OCI-LY7 (cell line): Measurements from ENCODE around the gene SPOCK1. TPM values are rescaled to one million over a fixed set of nuclear protein-coding genes. Genes with fewer than 3 reads are reported as not detected.

Source experiments
- BruUV-seq: library from RNA; stranded (reverse); fragments of 400-500 nt; replicated peaks from 2 replicates; lab custom pipeline; 2021; lab: Mats Ljungman, UMichigan
- CTCF ChIA-PET: fragments of 300-600 bp; sonication (Branson Sonifier 250); formaldehyde crosslinking; loops from one replicate; lab custom pipeline; 2022; ENCODE audit warnings: antibody characterized with exemption; ENCODE audit not compliant: unreplicated experiment; lab: Charles Lee
- POLR2A ChIA-PET: fragments of 300-600 bp; sonication (Branson Sonifier 250); formaldehyde crosslinking; loops from one replicate; lab custom pipeline; 2022; ENCODE audit warnings: antibody characterized with exemption; lab: Charles Lee
- DNase-seq: peaks from one replicate; pipeline ENCODE4 v3.0.0-alpha.2; 2015; ENCODE audit warnings: low spot score
- H2AFZ ChIP-seq: fragments of 200-600 bp; sonication (generic), shearing (Covaris generic); 2 replicates; pipeline ENCODE4 v1.6.1; 2014; ENCODE audit warnings: mild to moderate bottlenecking, antibody characterized with exemption, low read length, moderate library complexity
- H3K27ac ChIP-seq: fragments of 200-600 bp; sonication (generic); 2 replicates; pipeline ENCODE4 v1.5.1; 2014; ENCODE audit warnings: mixed run types, low read depth, mild to moderate bottlenecking, moderate library complexity, low read length, inconsistent platforms; ENCODE audit not compliant: poor library complexity, severe bottlenecking
- H3K36me3 ChIP-seq: fragments of 200-600 bp; sonication (generic); 2 replicates; pipeline ENCODE4 v1.6.1; 2014; ENCODE audit warnings: mild to moderate bottlenecking, antibody characterized with exemption, low read length, moderate library complexity, mixed read lengths; ENCODE audit not compliant: insufficient read depth
- H3K4me1 ChIP-seq: fragments of 200-600 bp; sonication (generic); 2 replicates; pipeline ENCODE4 v1.5.1; 2014; ENCODE audit warnings: mild to moderate bottlenecking, low read length; ENCODE audit not compliant: insufficient read depth, poor library complexity, severe bottlenecking
- H3K4me2 ChIP-seq: fragments of 200-600 bp; sonication (generic); 2 replicates; pipeline ENCODE4 v1.6.1; 2014; ENCODE audit warnings: mild to moderate bottlenecking, low read length
- H3K4me3 ChIP-seq: fragments of 200-600 bp; sonication (generic); 2 replicates; pipeline ENCODE4 v1.5.1; 2014; ENCODE audit warnings: mild to moderate bottlenecking, low read depth, low read length; ENCODE audit not compliant: poor library complexity, severe bottlenecking
- H3K79me2 ChIP-seq: fragments of 200-600 bp; sonication (generic); 2 replicates; pipeline ENCODE4 v1.6.1; 2016; ENCODE audit warnings: low read depth, mild to moderate bottlenecking, low read length, moderate library complexity, mixed read lengths; ENCODE audit not compliant: insufficient read depth
- H3K9me2 ChIP-seq: fragments of 200-600 bp; sonication (generic); 2 replicates; pipeline ENCODE4 v1.6.1; 2016; ENCODE audit warnings: mild to moderate bottlenecking, low read length, mixed read lengths; ENCODE audit not compliant: insufficient read depth
- H3K9me3 ChIP-seq: fragments of 200-600 bp; sonication (generic); 2 replicates; pipeline ENCODE4 v1.6.1; 2014; ENCODE audit warnings: mild to moderate bottlenecking, mixed run types, low read length, mixed read lengths
- H4K20me1 ChIP-seq: fragments of 200-600 bp; sonication (generic); 2 replicates; pipeline ENCODE4 v1.6.1; 2014; ENCODE audit warnings: mild to moderate bottlenecking, antibody characterized with exemption, low read length, moderate library complexity, mixed read lengths; ENCODE audit not compliant: insufficient read depth
- EZH2phosphoT487 ChIP-seq: fragments of 200-600 bp; sonication (generic); IDR thresholded peaks from 2 replicates; pipeline ENCODE4 v1.6.1; 2018; ENCODE audit warnings: low read depth, borderline replicate concordance, mild to moderate bottlenecking, mixed run types, antibody characterized with exemption, low read length, moderate library complexity, mixed read lengths
- intact Hi-C: fragments of 100-400 bp; cut with micrococcal nuclease; formaldehyde crosslinking; loops from one replicate; pipeline ENCODE4 v1.10.0; 2022; ENCODE audit not compliant: unreplicated experiment
- total RNA-seq, 2 experiments: library from RNA; depleted of rRNA in 1 of 2; stranded (reverse); fragments of >200 nt in 1 of 2; shearing (Covaris generic) in 1 of 2; gene quantifications; 2 replicates each; pipeline ENCODE4 v1.2.3, GENCODE V29; 2014 to 2022
- TF ChIP-seq, protein P1 (sequence below): fragments of 200-600 bp; sonication (generic); conservative IDR thresholded peaks from 2 replicates; pipeline ENCODE4 v1.5.1; 2014; ENCODE audit warnings: mild to moderate bottlenecking, antibody characterized with exemption, low read length, moderate library complexity, mixed read lengths

SPOCK1 gene
- total RNA-seq, 2 experiments from 2014 or later, result 0.29 to 1.5 TPM

DNA sequence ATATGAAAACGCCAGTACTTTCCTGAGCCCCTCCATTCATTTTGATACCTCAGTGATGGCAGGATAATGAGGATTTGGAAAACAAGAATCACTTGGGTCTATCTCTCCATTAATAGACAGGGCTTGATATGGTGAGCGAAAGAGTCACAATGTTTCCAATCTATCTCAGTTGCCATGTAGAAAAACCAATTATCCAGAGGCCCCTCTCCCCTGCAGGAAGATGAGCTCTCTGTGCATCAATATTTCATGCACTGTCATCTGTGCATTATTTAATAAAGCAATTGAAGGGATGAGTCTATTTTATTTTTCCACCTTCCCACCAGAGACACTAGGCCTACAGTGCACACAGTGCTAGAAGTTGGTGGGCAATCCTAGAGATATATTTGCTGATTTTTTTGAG lies 326.9 kb downstream of the SPOCK1 start:
- no peaks in the 10 kb centered on the region for H3K9me3 ChIP-seq
- H3K4me1 ChIP-seq, result no peaks in the 10 kb centered on the region
- no peak overlapping the region for H3K4me2 ChIP-seq
- no TSS peak for BruUV-seq
- DNase-seq, result no peak
- no peak overlapping the region for H3K4me3 ChIP-seq
- no peaks in the 10 kb centered on the region for H4K20me1 ChIP-seq
- ChIA-PET POLR2A (interaction anchor here (1.1 kb wide), 1 partner anchor 22 kb away, joined by 3 read pairs; no protein-coding TSS in a partner anchor), CTCF (no interaction called here)
- no peaks in the 10 kb centered on the region for H3K36me3 ChIP-seq
- TF ChIP-seq EZH2phosphoT487, result no peak
- TF ChIP-seq, protein P1, sequence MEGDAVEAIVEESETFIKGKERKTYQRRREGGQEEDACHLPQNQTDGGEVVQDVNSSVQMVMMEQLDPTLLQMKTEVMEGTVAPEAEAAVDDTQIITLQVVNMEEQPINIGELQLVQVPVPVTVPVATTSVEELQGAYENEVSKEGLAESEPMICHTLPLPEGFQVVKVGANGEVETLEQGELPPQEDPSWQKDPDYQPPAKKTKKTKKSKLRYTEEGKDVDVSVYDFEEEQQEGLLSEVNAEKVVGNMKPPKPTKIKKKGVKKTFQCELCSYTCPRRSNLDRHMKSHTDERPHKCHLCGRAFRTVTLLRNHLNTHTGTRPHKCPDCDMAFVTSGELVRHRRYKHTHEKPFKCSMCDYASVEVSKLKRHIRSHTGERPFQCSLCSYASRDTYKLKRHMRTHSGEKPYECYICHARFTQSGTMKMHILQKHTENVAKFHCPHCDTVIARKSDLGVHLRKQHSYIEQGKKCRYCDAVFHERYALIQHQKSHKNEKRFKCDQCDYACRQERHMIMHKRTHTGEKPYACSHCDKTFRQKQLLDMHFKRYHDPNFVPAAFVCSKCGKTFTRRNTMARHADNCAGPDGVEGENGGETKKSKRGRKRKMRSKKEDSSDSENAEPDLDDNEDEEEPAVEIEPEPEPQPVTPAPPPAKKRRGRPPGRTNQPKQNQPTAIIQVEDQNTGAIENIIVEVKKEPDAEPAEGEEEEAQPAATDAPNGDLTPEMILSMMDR, result no peak
- intact Hi-C loops, result no loop called here
- H3K9me2 ChIP-seq, result no peaks in the 10 kb centered on the region
- H3K79me2 ChIP-seq, result no peaks in the 10 kb centered on the region
- H3K27ac ChIP-seq, result no peak overlapping the region
- H2AFZ ChIP-seq, result no peak overlapping the region

DNA sequence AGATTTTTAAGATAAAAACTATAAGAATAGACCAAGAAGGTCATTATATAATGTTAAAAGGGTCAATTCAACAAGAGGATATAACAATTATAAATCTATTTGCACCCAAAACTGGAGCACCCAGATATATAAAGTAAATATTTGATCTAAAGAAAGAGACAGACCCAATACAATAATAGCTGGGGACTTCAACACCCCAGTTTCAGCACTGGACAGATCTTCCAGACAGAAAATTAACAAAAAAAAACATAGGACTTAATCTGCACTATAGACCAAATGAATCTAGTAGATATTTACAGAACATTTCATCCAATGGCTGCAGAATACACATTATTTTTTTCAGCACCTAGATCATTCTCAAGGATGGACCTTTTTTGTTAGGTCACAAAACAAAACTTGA lies 331.9 kb downstream of the SPOCK1 start:
- H3K4me1 ChIP-seq, result no peaks in the 10 kb centered on the region
- H3K4me3 ChIP-seq, result no peak overlapping the region
- no peak for DNase-seq
- H3K4me2 ChIP-seq, result no peak overlapping the region
- H3K9me2 ChIP-seq, result no peaks in the 10 kb centered on the region
- ChIA-PET POLR2A (no interaction called here), CTCF (no interaction called here)
- H3K27ac ChIP-seq, result no peak overlapping the region
- no peaks in the 10 kb centered on the region for H3K9me3 ChIP-seq
- H2AFZ ChIP-seq, result no peak overlapping the region
- no peak for TF ChIP-seq EZH2phosphoT487
- TF ChIP-seq, protein P1, result no peak
- intact Hi-C loops, result no loop called here
- H4K20me1 ChIP-seq, result no peaks in the 10 kb centered on the region
- H3K36me3 ChIP-seq, result no peaks in the 10 kb centered on the region
- H3K79me2 ChIP-seq, result no peaks in the 10 kb centered on the region
- BruUV-seq, result no TSS peak

DNA sequence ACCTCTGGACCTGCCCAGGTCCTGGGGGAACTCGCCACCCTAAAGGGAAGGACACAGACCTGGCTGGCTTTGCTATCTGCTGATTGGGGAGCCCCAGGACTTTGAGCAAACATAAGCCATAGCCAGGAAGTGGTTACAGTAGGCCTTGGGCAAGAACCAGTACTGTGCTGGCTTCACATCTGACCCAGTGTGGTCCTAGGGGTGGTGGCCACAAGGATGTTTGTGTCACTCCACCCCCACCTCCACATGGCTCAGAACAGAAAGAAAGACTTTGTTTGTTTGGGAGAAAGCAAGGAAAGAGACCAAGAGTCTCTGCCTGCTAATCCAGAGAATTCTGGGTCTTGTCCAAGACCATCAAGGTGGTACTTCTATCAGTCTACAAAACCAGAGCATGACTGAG lies 334.2 kb downstream of the SPOCK1 start:
- no peaks in the 10 kb centered on the region for H3K9me2 ChIP-seq
- TF ChIP-seq, protein P1, result no peak
- no peak for TF ChIP-seq EZH2phosphoT487
- H3K4me2 ChIP-seq, result no peak overlapping the region
- H3K4me1 ChIP-seq, result no peaks in the 10 kb centered on the region
- no peak overlapping the region for H3K4me3 ChIP-seq
- BruUV-seq, result no TSS peak
- no peak overlapping the region for H2AFZ ChIP-seq
- H4K20me1 ChIP-seq, result no peaks in the 10 kb centered on the region
- CTCF ChIA-PET, result no interaction called here
- H3K9me3 ChIP-seq, result no peaks in the 10 kb centered on the region
- DNase-seq, result no peak
- H3K27ac ChIP-seq, result no peak overlapping the region
- no peaks in the 10 kb centered on the region for H3K79me2 ChIP-seq
- POLR2A ChIA-PET, result interaction anchor here (1.1 kb wide), 1 partner anchor 11 kb away, joined by 3 read pairs; no protein-coding TSS in a partner anchor
- intact Hi-C loops, result no loop called here
- no peaks in the 10 kb centered on the region for H3K36me3 ChIP-seq
